DLD1 (cell line): ENCODE results near the gene JAGN1.
"Not testable (repeated sequence)": the region's sequence is repeated elsewhere in the genome, so short reads cannot be mapped to it uniquely, and the experiment has no call there.

ENCODE experiments used
- in situ Hi-C: cut with HindIII; loops from 2 replicates; pipeline ENCODE4 v1.10.0; 2017; ENCODE audit warnings: low sequenced_read_pairs

The JAGN1 gene

GRCh38 chr3:9915254-9916141 lies 25.1 kb downstream of the JAGN1 start:
- in situ Hi-C loops, result no loop called here

- in situ Hi-C loops, result no loop called here
These were observed 25.9 kb downstream of the JAGN1 start for GRCh38 chr3:9916346-9916733.

- in situ Hi-C loops, result no loop called here
These were observed 26.6 kb downstream of the JAGN1 start, which contains the start of gene IL17RC for GRCh38 chr3:9916734-9917680. TSS of gene IL17RC (plus strand) at chr3:9917098. CDS start at chr3:9917316, 218 bp downstream.

GRCh38 chr3:9917820-9918219 lies 27.4 kb downstream of the JAGN1 start:
- in situ Hi-C loops, result no loop called here

- in situ Hi-C loops, result no loop called here
These were observed 28.0 kb downstream of the JAGN1 start for GRCh38 chr3:9918261-9919038.

GRCh38 chr3:9928158-9928557 lies 37.7 kb downstream of the JAGN1 start:
- in situ Hi-C loops, result no loop called here

GRCh38 chr3:9930804-9931418 lies 40.5 kb downstream of the JAGN1 start:
- in situ Hi-C loops, result no loop called here

GRCh38 chr3:9932535-9932842 lies 42.1 kb downstream of the JAGN1 start:
- in situ Hi-C loops, result no loop called here

GRCh38 chr3:9932843-9933560 lies 42.6 kb downstream of the JAGN1 start:
- in situ Hi-C loops, result no loop called here

GRCh38 chr3:9933561-9934234 lies 43.3 kb downstream of the JAGN1 start, which contains the start of gene CRELD1:
TSS of gene CRELD1 (plus strand) at chr3:9933834. CDS start at chr3:9934439, 605 bp downstream.
- in situ Hi-C loops, result no loop called here

- in situ Hi-C loops, result no loop called here
These were observed 43.8 kb downstream of the JAGN1 start for GRCh38 chr3:9934235-9934621.

GRCh38 chr3:9934993-9935392 lies 44.6 kb downstream of the JAGN1 start:
- in situ Hi-C loops, result no loop called here

- in situ Hi-C loops, result no loop called here
These were observed 45.6 kb downstream of the JAGN1 start for GRCh38 chr3:9935966-9936510.

GRCh38 chr3:9937486-9938238 lies 47.3 kb downstream of the JAGN1 start:
- in situ Hi-C loops, result no loop called here

GRCh38 chr3:9938966-9939365 lies 48.6 kb downstream of the JAGN1 start:
- in situ Hi-C loops, result no loop called here

GRCh38 chr3:9939906-9940305 lies 49.5 kb downstream of the JAGN1 start:
- in situ Hi-C loops, result not testable (repeated sequence)

GRCh38 chr3:9940746-9941145 lies 50.3 kb downstream of the JAGN1 start:
- in situ Hi-C loops, result no loop called here

GRCh38 chr3:9942164-9942563 lies 51.8 kb downstream of the JAGN1 start:
- in situ Hi-C loops, result no loop called here
